ENCODE results near the gene CLC.

Gene CLC

GRCh38 chr19:39735688-39736087 is 2.1 kb downstream of the CLC start:
- no peak for TF ChIP-seq CTCF (IDR thresholded peaks at IDR 0.05; ENCODE audit: low read depth, low read length, missing control alignments)
- H3K4me3 ChIP-seq (ENCODE audit: low read depth, low read length), result no peak overlapping the region
- in situ Hi-C loops (cut with HindIII; ENCODE audit: low sequenced_read_pairs), result no loop called here

GRCh38 chr19:39733841-39734240 is 4.0 kb downstream of the CLC start:
- TF ChIP-seq CTCF (IDR thresholded peaks at IDR 0.05; ENCODE audit: low read depth, low read length, missing control alignments), result no peak
- in situ Hi-C loops (cut with HindIII; ENCODE audit: low sequenced_read_pairs), result no loop called here
- no peak overlapping the region for H3K4me3 ChIP-seq (ENCODE audit: low read depth, low read length)
- DNase-seq (ENCODE audit: low read depth), result no peak

More at GRCh38 chr19:39735688-39736087, 2.1 kb downstream of the CLC start:
- DNase-seq (ENCODE audit: low read depth), result no peak

GRCh38 chr19:39731685-39732084 is 6.1 kb downstream of the CLC start:
- no peak for TF ChIP-seq CTCF (IDR thresholded peaks at IDR 0.05; ENCODE audit: low read depth, low read length, missing control alignments)
- H3K4me3 ChIP-seq (ENCODE audit: low read depth, low read length), result no peak overlapping the region
- DNase-seq (ENCODE audit: low read depth), result no peak
- in situ Hi-C loops (cut with HindIII; ENCODE audit: low sequenced_read_pairs), result no loop called here

- TF ChIP-seq CTCF (IDR thresholded peaks at IDR 0.05; ENCODE audit: low read depth, low read length, missing control alignments), result no peak
- DNase-seq (ENCODE audit: low read depth), result no peak
- in situ Hi-C loops (cut with HindIII; ENCODE audit: low sequenced_read_pairs), result no loop called here
- H3K4me3 ChIP-seq (ENCODE audit: low read depth, low read length), result no peak overlapping the region
These were observed 8.2 kb downstream of the CLC start for GRCh38 chr19:39729594-39729993.

GRCh38 chr19:39728040-39728439 is 9.8 kb downstream of the CLC start:
- H3K4me3 ChIP-seq (ENCODE audit: low read depth, low read length), result no peak overlapping the region
- no peak for TF ChIP-seq CTCF (IDR thresholded peaks at IDR 0.05; ENCODE audit: low read depth, low read length, missing control alignments)
- in situ Hi-C loops (cut with HindIII; ENCODE audit: low sequenced_read_pairs), result no loop called here
- no peak for DNase-seq (ENCODE audit: low read depth)

- no peak for TF ChIP-seq CTCF (IDR thresholded peaks at IDR 0.05; ENCODE audit: low read depth, low read length, missing control alignments)
- no peak overlapping the region for H3K4me3 ChIP-seq (ENCODE audit: low read depth, low read length)
- no peak for DNase-seq (ENCODE audit: low read depth)
- in situ Hi-C loops (cut with HindIII; ENCODE audit: low sequenced_read_pairs), result no loop called here
These were observed 10.6 kb downstream of the CLC start for GRCh38 chr19:39727070-39727800.

All from astrocyte of the cerebellum (primary cell).